HepG2 (cell line): Measurements from ENCODE around the gene PACS2. TPM values are rescaled to one million over a fixed set of nuclear protein-coding genes. Genes with fewer than 3 reads are reported as not detected.

Source experiments
- ATAC-seq: fragments of 200-7000 bp; cut with Tn5 transposase; 3 replicates; pipeline ENCODE4 v1.9.1; 2020; ENCODE audit warnings: mild to moderate bottlenecking, moderate library complexity
- BruUV-seq: library from RNA; stranded (reverse); fragments of 400-500 nt; replicated peaks from 2 replicates; lab custom pipeline; 2021; lab: Mats Ljungman, UMichigan
- CTCF ChIA-PET: fragments of 300-600 bp; formaldehyde crosslinking; extraction: SDS; loops from one replicate; lab custom pipeline; 2021; ENCODE audit warnings: low total read pairs, inconsistent platforms, low intra/inter-chr PET ratio; lab: Yijun Ruan, JAX
- POLR2A ChIA-PET: fragments of 350-600 bp; sonication (Branson Sonifier 250); formaldehyde crosslinking; loops from one replicate; lab custom pipeline; 2020; ENCODE audit warnings: antibody characterized with exemption, inconsistent platforms; lab: Yijun Ruan, JAX
- DNase-seq: peaks from one replicate; pipeline ENCODE4 v3.0.0-alpha.2; 2015; ENCODE audit warnings: low spot score
- FAIRE-seq: peaks from 3 replicates; lab custom pipeline; 2011; peaks lifted over from hg19 to GRCh38; lab: Jason Lieb, UNC
- H2AFZ ChIP-seq: one replicate; pipeline ENCODE4 v1.6.1; 2011; ENCODE audit warnings: low read length, inconsistent platforms
- H3K27ac ChIP-seq: fragments of 300-600 bp; 3 replicates; pipeline ENCODE4 v1.8.0; 2011; ENCODE audit warnings: mixed run types, mild to moderate bottlenecking, mixed read lengths, low read length, inconsistent platforms; ENCODE audit not compliant: insufficient read depth; ENCODE audit errors: extremely low read length
- H3K27me3 ChIP-seq, 2 experiments: fragments of 200-600 bp in 1 of 2; 2 replicates in 1 of 2; 3 replicates in 1 of 2; pipeline versions ENCODE4 v1.6.0 to v1.8.0; 2011; ENCODE audit warnings: low read length in 2 of 2, mild to moderate bottlenecking in 2 of 2, moderate library complexity in 2 of 2, inconsistent platforms in 1 of 2; ENCODE audit not compliant: insufficient read depth in 2 of 2, control insufficient read depth in 1 of 2
- H3K36me3 ChIP-seq, 2 experiments: fragments of 200-600 bp in 1 of 2; replicated peaks in 1 of 2; 2 replicates in 1 of 2; 3 replicates in 1 of 2; pipeline versions ENCODE4 v1.5.1 to v1.8.0; 2011; ENCODE audit warnings: low read length in 2 of 2, inconsistent platforms in 1 of 2; ENCODE audit not compliant: insufficient read depth in 2 of 2, control insufficient read depth in 1 of 2
- H3K4me1 ChIP-seq: 2 replicates; pipeline ENCODE4 v1.5.1; 2012; ENCODE audit warnings: low read length, inconsistent platforms; ENCODE audit not compliant: insufficient read depth
- H3K4me2 ChIP-seq: 2 replicates; pipeline ENCODE4 v1.6.0; 2011; ENCODE audit warnings: low read depth, low read length, inconsistent platforms
- H3K4me3 ChIP-seq, 3 experiments: fragments of 200-600 bp in 1 of 3; sonication (generic), shearing (Covaris generic) in 1 of 3; replicated peaks in 1 of 3; 2 replicates each; pipeline ENCODE4 v1.5.1; 2011 to 2016; ENCODE audit warnings: low read length in 3 of 3, inconsistent platforms in 2 of 3, low read depth in 2 of 3, mild to moderate bottlenecking in 2 of 3, control low read depth in 1 of 3, mixed read lengths in 1 of 3; ENCODE audit not compliant: insufficient read depth in 1 of 3
- H3K79me2 ChIP-seq: one replicate; pipeline ENCODE4 v1.6.1; 2011; ENCODE audit warnings: low read length, inconsistent platforms; ENCODE audit not compliant: insufficient read depth
- H3K9ac ChIP-seq: 2 replicates; pipeline ENCODE4 v1.6.0; 2011; ENCODE audit warnings: mild to moderate bottlenecking, low read depth, low read length, inconsistent platforms; ENCODE audit not compliant: insufficient read depth
- H3K9me3 ChIP-seq: 2 replicates; pipeline ENCODE4 v1.5.1; 2012; ENCODE audit warnings: mild to moderate bottlenecking, low read length
- H4K20me1 ChIP-seq: 2 replicates; pipeline ENCODE4 v1.6.0; 2011; ENCODE audit warnings: inconsistent platforms, mild to moderate bottlenecking, low read length, moderate library complexity; ENCODE audit not compliant: insufficient read depth
- AGO1 ChIP-seq: fragments of 200-400 bp; formaldehyde crosslinking; IDR thresholded peaks from 2 replicates; pipeline ENCODE4 v1.6.1; 2017; ENCODE audit warnings: mild to moderate bottlenecking, low read depth, low read length, moderate library complexity; ENCODE audit not compliant: poor library complexity, severe bottlenecking
- ARID5B ChIP-seq: IDR thresholded peaks from 2 replicates; pipeline ENCODE4 v1.4.0; 2020; ENCODE audit warnings: mild to moderate bottlenecking, missing genetic modification reagents
- GATAD2A ChIP-seq: IDR thresholded peaks from 2 replicates; pipeline ENCODE4 v1.6.1; 2016
- IRX3 ChIP-seq: sonication (generic); formaldehyde crosslinking; IDR thresholded peaks from 2 replicates; pipeline ENCODE4 v1.8.1; 2023; ENCODE audit warnings: mild to moderate bottlenecking, low read depth, missing genetic modification reagents, borderline replicate concordance
- MAZ ChIP-seq, 2 experiments: sonication (generic) in 1 of 2; formaldehyde crosslinking in 1 of 2; IDR thresholded peaks; 2 replicates each; pipeline versions ENCODE4 v1.5.0 to v1.6.1; 2012 to 2020; ENCODE audit warnings: low read depth in 2 of 2, mild to moderate bottlenecking in 2 of 2, borderline replicate concordance in 1 of 2, improper control_type of control experiment in 1 of 2, low read length in 1 of 2, missing genetic modification reagents in 1 of 2, moderate library complexity in 1 of 2
- NFRKB ChIP-seq: fragments of 450-650 bp; IDR thresholded peaks from 2 replicates; pipeline ENCODE4 v1.6.1; 2017
- PLRG1 ChIP-seq: fragments of 450-650 bp; conservative IDR thresholded peaks from 2 replicates; pipeline ENCODE4 v1.6.1; 2016
- RFXANK ChIP-seq: IDR thresholded peaks from 2 replicates; pipeline ENCODE4 v1.6.1; 2016
- SATB2 ChIP-seq: sonication (generic); formaldehyde crosslinking; IDR thresholded peaks from 2 replicates; pipeline ENCODE4 v1.5.0; 2020; ENCODE audit warnings: missing genetic modification reagents
- SIX4 ChIP-seq: sonication (generic); formaldehyde crosslinking; IDR thresholded peaks from 2 replicates; pipeline ENCODE4 v1.4.0; 2020; ENCODE audit warnings: missing genetic modification reagents
- SNAPC2 ChIP-seq: sonication (generic); formaldehyde crosslinking; IDR thresholded peaks from 2 replicates; pipeline ENCODE4 v1.8.1; 2022; ENCODE audit warnings: mild to moderate bottlenecking, missing genetic modification reagents
- TGIF2 ChIP-seq: IDR thresholded peaks from 2 replicates; pipeline ENCODE4 v1.6.1; 2016; ENCODE audit warnings: control low read depth, missing compliant biosample characterization
- THAP11 ChIP-seq: IDR thresholded peaks from 2 replicates; pipeline ENCODE4 v1.6.1; 2016; ENCODE audit warnings: missing biosample characterization, missing genetic modification reagents
- ZBTB49 ChIP-seq: sonication (generic); formaldehyde crosslinking; IDR thresholded peaks from 2 replicates; pipeline ENCODE4 v1.4.0; 2020; ENCODE audit warnings: missing genetic modification reagents, borderline replicate concordance
- ZKSCAN5 ChIP-seq: sonication (generic); formaldehyde crosslinking; IDR thresholded peaks from 2 replicates; pipeline ENCODE4 v1.5.1; 2020; ENCODE audit warnings: mild to moderate bottlenecking, missing genetic modification reagents
- ZNF18 ChIP-seq: sonication (generic); formaldehyde crosslinking; IDR thresholded peaks from 2 replicates; pipeline ENCODE4 v1.8.0; 2022; ENCODE audit warnings: mild to moderate bottlenecking, missing genetic modification reagents; ENCODE audit not compliant: insufficient replicate concordance
- WGBS: methylation state at CpG from one replicate; pipeline ENCODE4 v1.1.6; 2017; ENCODE audit warnings: low lambda C conversion rate; 5-methylcytosine and 5-hydroxymethylcytosine counted together
- in situ Hi-C: cut with HindIII; loops from 2 replicates; pipeline ENCODE4 v1.10.0; 2017; ENCODE audit warnings: low pct_unique_long_range_greater_than_20kb; ENCODE audit not compliant: extremely low pct_ligation_motif_present
- intact Hi-C: fragments of 100-400 bp; cut with micrococcal nuclease; formaldehyde crosslinking; loops from one replicate; pipeline ENCODE4 v1.10.0; 2022; ENCODE audit not compliant: unreplicated experiment
- polyA plus RNA-seq, 8 experiments: library from polyadenylated mRNA; depleted of rRNA in 3 of 8; stranded (reverse) in 7 of 8; unstranded in 1 of 8; fragments of >200 nt; fragmentation: Illumina TruSeq in 4 of 8; extraction: Trizol in 4 of 8; gene quantifications; 2 replicates each; pipeline versions ENCODE4 v1.2.1 to v1.2.3, GENCODE V29; 2011 to 2016; ENCODE audit warnings: low read depth in 4 of 8, missing spikeins in 1 of 8, mixed read lengths in 1 of 8; ENCODE audit not compliant: insufficient read depth in 1 of 8
- total RNA-seq, 5 experiments: library from RNA; depleted of rRNA; stranded (reverse); fragments of >200 nt; fragmentation: Illumina TruSeq; extraction: Trizol; gene quantifications; 2 replicates each; pipeline ENCODE4 v1.2.3, GENCODE V29; 2016; ENCODE audit warnings: low read depth in 1 of 5

Gene PACS2
- total and polyA plus RNA-seq, 2 of the 13 experiments (the other 11 are each of a cell fraction or from before 2014, with no cell fraction given) = 23.6 to 27.6 TPM

- BruUV-seq = no TSS peak
- no peak overlapping the region for H3K27ac ChIP-seq
- POLR2A ChIA-PET = no interaction called here
- TF ChIP-seq PLRG1 (no peak), ZBTB49 (CRISPR knock-in tag) (no peak), IRX3 (CRISPR knock-in tag) (no peak), AGO1 (no peak), MAZ (IDR thresholded peaks at IDR 0.05; ENCODE audit: borderline replicate concordance, low read depth, low read length) (no peak), MAZ (CRISPR knock-in tag; IDR thresholded peaks at IDR 0.05; ENCODE audit: low read depth) (no peak), SATB2 (CRISPR knock-in tag) (no peak), ZKSCAN5 (CRISPR knock-in tag) (no peak), SIX4 (CRISPR knock-in tag) (no peak), ARID5B (CRISPR knock-in tag) (no peak), SNAPC2 (CRISPR knock-in tag) (no peak), ZNF18 (no peak), GATAD2A (no peak), RFXANK (CRISPR knock-in tag) (no peak), THAP11 (CRISPR knock-in tag) (no peak), TGIF2 (no peak), NFRKB (no peak)
Measured at GRCh38 chr14:105446971-105447370, 132.4 kb downstream of the PACS2 start.

More at GRCh38 chr14:105446971-105447370, 132.4 kb downstream of the PACS2 start:
- intact Hi-C loops = no loop called here
- H3K4me1 ChIP-seq = peaks cover 14% of the 10 kb centered on the region
- in situ Hi-C loops = no loop called here
- DNase-seq (no peak), ATAC-seq (no peak), FAIRE-seq (no peak)
- H3K36me3 ChIP-seq = peaks cover 12 to 31% of the 10 kb centered on the region in 2 experiments; a peak in 4 of 5 replicates
- H3K27me3 ChIP-seq = no peaks in the 10 kb centered on the region
- H3K79me2 ChIP-seq = no peaks in the 10 kb centered on the region
- CTCF ChIA-PET = no interaction called here
- no peak overlapping the region for H3K4me2 ChIP-seq
- H3K9ac ChIP-seq = no peak overlapping the region
- no peaks in the 10 kb centered on the region for H4K20me1 ChIP-seq
- WGBS = 50% methylated on average over 2 of the region's 14 CpGs
- no peak overlapping the region for H2AFZ ChIP-seq
- H3K4me3 ChIP-seq = no peak overlapping the region
- H3K9me3 ChIP-seq = no peaks in the 10 kb centered on the region
